Measurements from ENCODE around the gene AFF4.

The AFF4 gene

GRCh38 chr5:132867046-132867451 is 96.4 kb downstream of the AFF4 start (continued):
- TF ChIP-seq PATZ1 (CRISPR knock-in tag; IDR thresholded peaks at IDR 0.05; ENCODE audit: borderline replicate concordance) (no peak), CSRNP3 (CRISPR knock-in tag; IDR thresholded peaks at IDR 0.05) (no peak), ARNTL (CRISPR knock-in tag; IDR thresholded peaks at IDR 0.05; ENCODE audit: borderline replicate concordance, low read depth) (no peak)

GRCh38 chr5:132866342-132867045 is 96.9 kb downstream of the AFF4 start, which contains the start of the genes GDF9 and UQCRQ:
TSS of gene GDF9 (minus strand) at chr5:132866469. CDS start at chr5:132864533, 1,936 bp downstream.
TSS of gene UQCRQ (plus strand) at chr5:132866642. CDS start at chr5:132866882, 240 bp downstream.
- TF ChIP-seq ZNF70 (CRISPR knock-in tag; IDR thresholded peaks at IDR 0.05) = no peak
- TF ChIP-seq CSRNP3 (CRISPR knock-in tag; IDR thresholded peaks at IDR 0.05) = no peak
- 0 out of 2 replicates have a peak, but pooled peaks have one; percentile 24 for TF ChIP-seq TSHZ2 (CRISPR knock-in tag; IDR thresholded peaks at IDR 0.05)
- no peak for TF ChIP-seq ZNF565 (CRISPR knock-in tag; conservative IDR thresholded peaks at IDR 0.05; ENCODE audit: low read depth)
- TF ChIP-seq TOX (CRISPR knock-in tag; IDR thresholded peaks at IDR 0.05; ENCODE audit: borderline replicate concordance) = no peak
- TF ChIP-seq, protein P1, sequence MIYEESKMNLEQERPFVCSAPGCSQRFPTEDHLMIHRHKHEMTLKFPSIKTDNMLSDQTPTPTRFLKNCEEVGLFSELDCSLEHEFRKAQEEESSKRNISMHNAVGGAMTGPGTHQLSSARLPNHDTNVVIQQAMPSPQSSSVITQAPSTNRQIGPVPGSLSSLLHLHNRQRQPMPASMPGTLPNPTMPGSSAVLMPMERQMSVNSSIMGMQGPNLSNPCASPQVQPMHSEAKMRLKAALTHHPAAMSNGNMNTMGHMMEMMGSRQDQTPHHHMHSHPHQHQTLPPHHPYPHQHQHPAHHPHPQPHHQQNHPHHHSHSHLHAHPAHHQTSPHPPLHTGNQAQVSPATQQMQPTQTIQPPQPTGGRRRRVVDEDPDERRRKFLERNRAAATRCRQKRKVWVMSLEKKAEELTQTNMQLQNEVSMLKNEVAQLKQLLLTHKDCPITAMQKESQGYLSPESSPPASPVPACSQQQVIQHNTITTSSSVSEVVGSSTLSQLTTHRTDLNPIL (CRISPR knock-in tag; IDR thresholded peaks at IDR 0.05; ENCODE audit: low read depth) = no peak
- TF ChIP-seq ISL1 (CRISPR knock-in tag; IDR thresholded peaks at IDR 0.05) = no peak
- TF ChIP-seq TCF4 (CRISPR knock-in tag; IDR thresholded peaks at IDR 0.05; ENCODE audit: borderline replicate concordance) = no peak
- peak; percentile 59; the same call in 1 of the 2 replicates for TF ChIP-seq ARNTL (CRISPR knock-in tag; IDR thresholded peaks at IDR 0.05; ENCODE audit: borderline replicate concordance, low read depth)
- TF ChIP-seq ZC3H10 (CRISPR knock-in tag; IDR thresholded peaks at IDR 0.05) = no peak
- TF ChIP-seq ESRRG (CRISPR knock-in tag; IDR thresholded peaks at IDR 0.05) = no peak
- TF ChIP-seq CSDC2 (CRISPR knock-in tag; IDR thresholded peaks at IDR 0.05) = no peak
- TF ChIP-seq PPARA (CRISPR knock-in tag; IDR thresholded peaks at IDR 0.05; ENCODE audit: borderline replicate concordance) = no peak
- no peak for TF ChIP-seq BACH2 (CRISPR knock-in tag; IDR thresholded peaks at IDR 0.05; ENCODE audit: borderline replicate concordance)
- TF ChIP-seq POU6F1 (CRISPR knock-in tag; IDR thresholded peaks at IDR 0.05; ENCODE audit: borderline replicate concordance, low read depth) = no peak
- ATAC-seq = peak; percentile 97
